GM19452 (cell line): ENCODE data around the gene COL1A1.

Source experiments
- ATAC-seq: cut with Tn5 transposase; IDR thresholded peaks from one replicate; pipeline ENCODE4 v1.9.1; 2021; ENCODE audit not compliant: unreplicated experiment

COL1A1 gene

DNA sequence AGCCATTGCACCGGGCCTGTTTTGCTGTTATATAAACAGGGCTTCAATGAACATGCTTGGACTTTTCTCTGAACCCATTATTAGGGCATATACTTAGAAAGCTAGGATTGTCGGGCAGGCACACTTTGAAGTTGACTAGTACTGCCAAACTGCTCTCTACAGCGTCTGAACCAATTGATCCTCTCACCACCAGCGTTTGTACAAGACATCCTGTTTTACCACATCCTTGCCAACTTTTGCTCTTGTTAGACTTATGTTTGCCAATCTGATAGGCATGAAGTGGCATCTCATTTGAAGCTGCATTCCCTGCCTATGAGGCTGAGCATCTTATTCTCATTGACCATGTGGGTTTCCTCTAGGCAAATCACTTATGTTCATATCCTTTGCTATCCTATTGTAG, 43.5 kb downstream of the COL1A1 start:
- no peak for ATAC-seq

DNA sequence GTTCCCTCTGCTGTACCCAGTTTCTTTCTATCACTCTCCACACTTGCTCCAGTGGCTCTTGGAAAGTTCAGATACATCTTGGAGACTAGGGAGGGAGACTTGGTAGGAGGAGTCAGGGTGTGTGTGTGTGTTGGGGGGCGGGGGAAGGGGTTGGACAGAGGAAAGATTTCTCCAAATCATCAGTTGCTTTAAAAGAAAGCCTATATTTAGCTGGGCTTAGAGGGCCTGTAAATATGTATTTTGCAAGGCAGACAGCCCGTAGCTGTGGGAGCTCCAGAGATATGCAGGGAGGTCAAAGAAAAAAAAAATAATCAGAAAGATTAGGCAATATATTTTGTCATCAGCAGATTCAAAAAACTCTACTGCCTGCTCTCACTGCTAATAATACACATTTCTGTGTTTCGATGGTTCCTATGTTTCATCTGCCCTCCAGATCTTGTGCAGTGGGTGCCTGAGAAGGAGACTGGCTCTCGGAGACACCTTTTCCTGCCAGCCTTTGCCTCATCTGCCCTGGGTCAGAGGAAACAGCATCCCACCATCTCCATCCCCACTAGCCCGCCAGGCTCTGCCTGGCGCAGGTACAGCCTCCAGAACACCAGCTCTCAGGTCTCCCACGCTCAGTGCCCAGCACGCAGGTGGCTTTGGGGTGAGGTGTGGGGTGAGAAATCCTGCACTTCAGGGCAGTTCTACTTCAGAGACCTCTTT, 46.2 kb downstream of the COL1A1 start:
- no peak for ATAC-seq

DNA sequence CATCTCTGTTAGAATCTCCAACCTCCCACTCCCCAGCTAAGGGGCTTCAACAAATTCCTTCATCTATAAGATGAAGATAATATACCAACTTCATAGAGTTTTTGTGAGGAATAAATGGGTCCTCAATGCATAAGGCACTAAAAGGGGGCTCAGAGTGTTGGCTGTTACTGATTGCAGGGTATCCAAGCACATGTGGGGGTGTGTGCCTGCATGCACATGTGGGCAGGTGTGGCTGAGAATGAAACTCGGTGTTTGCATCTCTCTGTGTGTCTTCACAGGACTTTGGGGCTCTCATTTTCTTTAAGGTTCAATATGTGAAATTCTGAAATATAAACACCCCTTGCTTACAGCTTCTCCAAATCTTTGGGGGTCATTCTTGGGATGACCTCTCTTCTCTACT, 46.8 kb downstream of the COL1A1 start:
- ATAC-seq: no peak

DNA sequence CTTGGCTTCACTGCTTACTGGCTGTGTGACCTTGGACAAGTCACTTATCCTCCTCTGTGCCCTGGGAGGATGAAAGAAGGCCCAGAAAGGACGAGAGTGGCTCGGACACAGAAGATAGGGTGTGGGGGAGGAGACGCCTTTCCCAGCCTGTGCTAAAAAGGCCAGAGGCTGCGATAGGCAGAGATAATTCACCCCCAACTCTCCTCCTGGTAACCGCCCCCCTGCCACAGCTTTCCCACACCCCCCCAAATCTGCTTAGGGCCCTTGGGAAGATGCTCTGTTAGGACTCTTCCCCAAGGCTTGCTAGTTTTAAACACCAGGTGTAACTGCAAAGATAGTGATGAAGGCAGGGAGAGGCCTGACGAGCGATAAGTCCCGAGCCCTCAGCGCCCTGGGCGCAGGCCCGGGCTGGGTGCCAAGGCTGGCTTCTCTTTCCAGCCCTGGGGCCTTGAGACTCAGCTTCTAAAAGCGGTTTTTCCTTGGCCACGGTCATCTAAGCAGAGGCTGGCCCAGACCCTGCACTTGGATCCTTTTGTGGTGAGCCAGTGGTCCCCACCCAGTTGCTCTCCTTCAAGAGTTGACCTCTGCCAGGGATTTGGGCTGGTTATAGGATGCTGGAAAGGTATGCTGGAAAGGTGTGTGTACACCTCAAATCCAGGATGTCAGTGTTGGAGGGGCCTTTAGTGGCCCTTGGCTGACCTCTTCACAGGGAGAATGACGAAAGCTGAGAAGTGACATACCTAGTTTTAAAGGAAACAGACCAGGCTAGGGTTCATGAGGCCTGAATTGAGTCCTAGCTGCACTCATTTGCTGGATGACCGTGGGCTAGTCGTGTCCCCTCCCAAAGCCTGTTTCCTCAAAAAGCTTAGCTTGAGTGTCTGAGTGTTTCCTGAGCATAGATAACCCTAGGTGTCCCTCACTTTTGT, 47.5 kb downstream of the COL1A1 start:
- no peak for ATAC-seq

DNA sequence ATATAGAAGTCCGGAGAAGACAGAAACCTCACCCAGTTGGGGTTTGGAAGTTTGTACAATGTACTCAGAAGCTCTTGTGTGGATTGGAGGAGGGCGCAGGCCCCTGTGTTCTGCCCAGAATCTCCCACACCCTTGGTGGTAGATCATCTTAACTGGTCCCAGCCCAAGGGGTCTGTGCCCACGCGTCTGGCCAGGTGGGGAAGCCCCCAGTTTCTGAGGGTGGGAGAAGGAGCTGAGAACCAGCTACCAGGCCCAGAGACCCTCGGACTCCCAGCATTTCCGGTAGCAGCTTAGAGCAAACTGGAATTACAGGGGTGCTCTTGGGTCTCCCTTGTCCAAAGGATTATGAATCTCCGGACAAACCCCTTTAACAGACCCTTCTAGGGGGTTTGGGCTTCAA, 48.7 kb downstream of the COL1A1 start:
- ATAC-seq: no peak

DNA sequence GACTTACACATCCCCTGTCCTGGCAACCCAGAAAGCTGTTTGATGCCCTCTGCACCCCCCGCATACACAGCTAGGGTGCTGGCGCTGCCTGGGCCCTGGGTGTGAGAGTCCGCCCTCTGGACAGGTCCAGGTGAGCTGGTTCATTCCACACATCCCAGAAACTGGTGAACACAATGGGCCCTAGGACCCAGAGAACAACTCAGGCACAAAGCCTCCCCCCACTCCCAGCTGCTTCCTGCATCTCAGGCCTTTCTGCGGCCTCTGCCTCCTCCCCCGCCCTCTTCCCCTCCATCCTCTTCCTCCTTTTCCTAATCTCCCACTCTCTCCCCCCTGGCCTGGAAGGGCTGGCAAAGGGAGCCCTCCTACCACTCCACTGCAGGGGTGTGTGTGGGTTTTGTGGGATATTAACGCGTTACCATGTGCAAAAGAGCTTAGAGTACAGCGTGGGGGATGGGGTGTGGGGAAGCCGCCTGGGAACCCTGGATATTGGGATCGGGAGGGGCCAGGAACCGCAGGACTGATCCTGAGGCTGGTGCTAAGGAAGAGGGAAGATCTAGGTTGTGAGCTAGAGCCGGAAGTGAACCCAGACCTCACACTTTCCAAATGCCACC, 49.4 kb downstream of the COL1A1 start:
- no peak for ATAC-seq

DNA sequence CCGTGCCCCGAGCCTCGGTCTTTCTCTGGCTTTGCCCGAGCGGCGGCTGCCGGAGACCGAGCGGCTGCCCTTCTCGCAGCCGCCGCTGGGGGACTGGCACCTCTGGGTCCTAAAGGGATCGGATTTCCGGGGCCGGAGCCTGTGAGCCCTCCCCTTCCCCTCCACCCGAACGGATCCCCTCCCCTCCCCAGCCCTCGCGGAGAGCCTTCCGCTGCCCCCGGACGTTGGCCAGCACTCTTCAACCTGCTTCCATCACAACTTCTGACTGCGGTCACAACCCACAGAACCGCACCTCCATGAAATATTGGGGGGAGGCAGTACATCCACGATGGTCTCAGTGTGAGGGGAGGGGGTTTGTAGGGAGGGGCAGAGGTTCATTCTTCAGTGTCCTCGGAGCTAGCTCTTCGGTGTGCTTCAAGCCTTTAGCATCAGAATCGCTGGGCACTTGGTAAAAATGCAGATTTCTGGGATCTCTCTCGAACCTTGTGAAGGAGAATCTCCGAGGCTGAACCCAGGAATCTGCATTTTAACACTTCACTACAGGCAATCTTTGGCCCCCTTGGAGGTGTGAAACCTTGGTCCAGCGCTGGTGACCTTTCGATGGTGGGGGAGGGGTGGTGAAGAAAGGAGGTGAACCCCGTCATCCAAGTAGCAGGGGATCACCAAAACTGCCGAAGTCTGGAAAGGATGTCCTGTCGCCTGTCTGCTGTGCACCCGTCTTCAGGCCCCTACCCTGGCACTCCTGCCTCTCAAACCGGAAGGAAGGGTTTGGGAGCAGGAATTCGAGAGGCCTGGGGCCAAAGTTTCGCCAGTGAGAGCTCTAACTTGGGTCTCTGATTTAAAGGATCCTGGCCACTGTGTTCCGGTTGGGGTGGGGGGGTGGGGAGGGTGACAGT, 50.1 kb downstream of the COL1A1 start:
- peak; percentile 35 for ATAC-seq

DNA sequence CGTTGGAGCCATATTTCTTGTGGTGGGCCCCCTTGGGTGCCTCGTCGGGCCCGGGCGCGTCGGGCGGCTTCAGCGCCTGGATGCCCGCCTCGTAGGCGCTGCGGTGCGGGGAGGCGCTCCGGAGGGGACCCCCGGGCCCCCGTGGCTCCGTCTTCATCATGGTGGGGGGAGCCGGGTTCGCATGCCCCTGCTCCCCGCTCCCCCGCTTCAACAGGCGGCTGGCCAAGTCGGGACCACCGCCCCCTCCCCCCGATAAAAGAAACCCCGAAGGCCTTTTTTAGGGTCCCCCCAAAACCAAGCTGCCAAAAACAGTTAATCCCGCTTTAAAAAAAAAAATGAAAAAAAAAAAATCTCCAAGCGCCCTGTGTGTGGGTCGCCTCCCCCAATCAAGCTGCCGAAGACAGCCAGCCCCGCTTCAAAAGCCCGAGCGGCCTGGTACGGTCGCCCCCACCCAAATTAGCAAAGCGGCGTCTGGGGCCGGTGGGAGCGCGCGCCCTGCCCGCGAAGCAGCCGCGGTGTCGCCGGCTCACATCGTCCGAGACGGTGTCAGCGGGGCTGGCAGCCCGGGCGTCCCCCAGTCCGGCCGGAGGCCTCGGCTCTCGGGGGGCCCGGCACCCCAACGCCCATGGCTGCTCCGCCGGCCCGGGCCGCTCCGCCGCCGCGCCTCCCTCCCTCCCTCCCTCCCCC, 50.9 kb downstream of the COL1A1 start, which contains the start of gene PPP1R9B:
PPP1R9B (minus strand) TSS at position 324 of the 687 bp plus-strand sequence; CDS start at position 160, 164 bp downstream.
- no peak for ATAC-seq

DNA sequence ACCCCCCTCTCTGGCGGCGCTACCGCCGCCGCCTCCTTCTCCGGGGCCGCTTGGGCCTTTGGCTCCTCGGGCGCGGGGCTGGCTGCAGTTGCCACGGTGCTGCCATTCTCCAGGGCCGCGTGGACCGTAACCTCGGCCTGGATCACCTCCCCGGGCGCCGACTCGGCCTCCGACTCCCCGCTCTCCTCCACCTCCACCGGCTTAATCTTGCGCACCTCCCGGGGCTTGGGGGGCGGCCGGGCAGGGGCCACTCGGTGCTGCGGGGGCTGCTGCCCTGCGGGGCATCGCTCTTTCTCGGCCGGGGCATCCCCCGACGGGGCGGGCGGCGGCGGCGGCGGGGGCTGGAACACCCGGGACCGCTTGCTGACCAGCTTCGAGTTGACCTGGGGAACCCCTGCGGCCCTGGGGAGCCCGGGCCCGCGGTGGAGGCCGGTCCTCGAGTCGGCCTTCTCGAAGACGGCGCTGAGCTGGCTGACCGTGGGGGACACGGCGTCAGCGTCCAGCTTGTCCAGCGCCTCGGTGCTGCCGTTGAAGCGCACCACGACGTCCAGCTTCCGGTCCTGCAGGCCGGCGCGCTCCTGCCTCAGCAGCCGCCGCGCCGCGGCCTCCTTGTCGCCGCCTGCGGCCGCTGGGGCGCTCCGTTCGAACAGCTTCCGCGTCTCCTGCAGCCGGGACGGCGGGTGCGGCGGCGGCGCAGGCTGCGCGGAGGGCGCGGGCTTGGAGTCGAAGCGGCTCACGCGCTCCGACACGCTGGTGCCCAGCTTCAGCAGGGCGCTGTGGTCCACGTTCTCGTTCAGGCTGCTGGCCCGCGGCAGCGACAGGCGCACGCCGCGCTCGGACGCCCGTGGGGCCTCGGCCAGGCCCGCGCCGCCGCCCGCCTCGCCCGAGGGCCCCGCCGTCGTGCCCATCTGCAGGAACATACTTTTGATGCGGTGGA, 51.7 kb downstream of the COL1A1 start:
- no peak for ATAC-seq

DNA sequence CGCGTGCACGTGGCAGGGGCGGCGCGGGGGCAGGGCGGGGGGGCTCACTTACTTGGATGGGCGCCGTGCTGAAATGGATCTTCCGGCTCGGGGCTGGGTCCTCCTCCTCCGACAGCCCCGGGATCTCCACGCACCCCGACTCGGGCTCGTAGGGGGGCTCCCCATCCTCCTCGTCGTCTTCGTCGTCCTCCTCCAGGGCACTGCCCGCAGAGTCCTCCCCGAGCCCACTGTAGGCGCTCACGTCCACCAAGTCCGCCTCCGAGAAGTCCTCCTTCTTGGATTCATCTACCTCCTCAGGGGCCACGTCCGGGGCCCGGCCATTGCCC, 52.4 kb downstream of the COL1A1 start:
- no peak for ATAC-seq

DNA sequence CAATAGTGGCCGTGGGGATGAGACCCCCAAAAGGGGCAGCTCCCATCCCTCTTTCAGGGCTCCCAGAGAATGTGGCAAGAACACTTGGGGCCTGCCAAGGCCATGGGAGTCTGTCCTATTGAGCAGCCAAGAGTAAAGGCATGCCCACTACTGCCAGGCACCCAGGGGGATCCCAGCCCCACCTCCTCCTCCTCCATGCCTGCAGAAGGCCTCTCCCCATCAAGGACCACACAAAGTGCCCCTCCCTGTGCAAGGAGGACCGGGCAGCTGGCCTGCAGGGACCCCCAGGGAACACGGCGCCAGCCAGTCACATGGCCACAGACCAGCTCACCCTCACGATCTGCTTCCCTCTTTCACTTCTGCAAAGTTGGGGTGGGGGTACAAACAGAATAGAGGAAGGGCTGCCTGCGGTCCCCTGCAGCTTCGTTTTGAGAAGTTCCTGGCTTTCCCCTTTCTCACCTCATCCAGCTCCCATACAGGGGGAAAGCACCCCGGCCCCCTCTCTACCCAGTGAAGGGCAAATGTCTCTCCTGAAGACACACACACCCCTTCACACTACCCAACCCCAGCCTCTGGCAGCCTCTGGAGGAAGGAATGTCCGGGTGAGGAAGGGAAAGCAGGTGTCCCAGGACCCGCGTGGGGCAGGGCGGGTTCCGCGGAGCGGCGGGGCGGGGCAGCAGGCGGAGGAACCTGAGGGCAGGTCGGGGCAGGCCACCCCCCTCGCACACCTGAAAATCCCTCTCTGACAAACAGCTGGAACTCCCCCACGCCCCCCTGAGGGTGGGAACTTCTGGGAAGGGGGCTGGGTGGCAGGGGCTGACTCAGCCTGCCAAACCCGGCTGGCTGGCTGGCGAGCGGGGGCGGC, 53.0 kb downstream of the COL1A1 start:
- ATAC-seq: peak; percentile 37

DNA sequence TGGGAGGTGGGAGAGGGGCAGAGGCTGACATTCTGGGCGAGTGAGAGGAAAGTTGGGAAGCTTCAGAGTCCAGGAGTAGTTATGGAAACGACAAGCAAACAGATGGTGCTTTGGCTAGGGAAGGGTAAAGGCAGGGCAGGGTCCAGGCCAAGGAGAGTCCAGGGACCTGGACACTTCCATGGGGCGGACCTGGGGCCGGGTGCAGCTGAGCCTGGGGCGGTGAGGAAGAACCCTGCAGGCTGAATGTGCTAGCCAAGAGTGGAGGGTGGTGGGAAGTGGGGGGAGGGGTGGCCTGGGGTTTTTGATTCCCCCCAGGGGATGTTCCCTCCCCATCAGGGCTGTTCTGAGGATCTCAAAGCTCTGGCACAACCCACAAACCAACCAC, 53.6 kb downstream of the COL1A1 start:
- no peak for ATAC-seq

DNA sequence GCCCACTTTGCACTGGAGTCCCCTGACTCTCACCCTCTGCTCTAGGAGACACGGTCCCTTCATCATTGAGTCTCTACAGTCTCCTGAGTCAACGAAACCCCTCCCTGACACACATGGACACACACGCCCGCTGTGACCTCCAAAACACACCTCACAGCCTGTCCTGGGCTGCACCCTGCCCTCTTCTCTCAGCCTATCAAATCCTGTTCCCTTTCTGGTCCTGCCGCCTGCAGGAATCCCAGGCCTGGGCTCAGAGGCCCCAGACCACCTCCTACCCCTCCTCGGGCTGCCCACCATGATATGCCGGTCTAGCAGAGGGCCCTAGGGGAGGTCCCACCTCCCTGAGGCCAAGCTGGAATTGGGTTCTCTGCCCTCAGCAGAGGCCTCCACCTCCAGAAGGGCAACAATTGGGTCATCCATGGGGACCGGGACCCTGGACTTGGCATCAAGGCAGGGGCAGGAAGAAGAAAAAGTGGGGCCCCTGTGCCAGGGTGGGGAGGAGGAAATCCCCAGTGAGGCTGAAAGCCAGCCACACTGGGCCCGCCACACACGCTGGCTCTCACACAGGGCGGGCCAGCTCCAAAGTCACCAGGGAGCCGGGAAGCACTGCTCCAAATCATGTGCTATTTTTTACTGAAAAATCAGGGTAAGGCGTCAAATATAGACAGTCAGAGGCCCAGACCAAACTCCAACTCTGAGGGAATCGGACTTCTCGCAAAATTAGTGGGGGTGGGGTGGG, 54.3 kb downstream of the COL1A1 start:
- ATAC-seq: no peak

DNA sequence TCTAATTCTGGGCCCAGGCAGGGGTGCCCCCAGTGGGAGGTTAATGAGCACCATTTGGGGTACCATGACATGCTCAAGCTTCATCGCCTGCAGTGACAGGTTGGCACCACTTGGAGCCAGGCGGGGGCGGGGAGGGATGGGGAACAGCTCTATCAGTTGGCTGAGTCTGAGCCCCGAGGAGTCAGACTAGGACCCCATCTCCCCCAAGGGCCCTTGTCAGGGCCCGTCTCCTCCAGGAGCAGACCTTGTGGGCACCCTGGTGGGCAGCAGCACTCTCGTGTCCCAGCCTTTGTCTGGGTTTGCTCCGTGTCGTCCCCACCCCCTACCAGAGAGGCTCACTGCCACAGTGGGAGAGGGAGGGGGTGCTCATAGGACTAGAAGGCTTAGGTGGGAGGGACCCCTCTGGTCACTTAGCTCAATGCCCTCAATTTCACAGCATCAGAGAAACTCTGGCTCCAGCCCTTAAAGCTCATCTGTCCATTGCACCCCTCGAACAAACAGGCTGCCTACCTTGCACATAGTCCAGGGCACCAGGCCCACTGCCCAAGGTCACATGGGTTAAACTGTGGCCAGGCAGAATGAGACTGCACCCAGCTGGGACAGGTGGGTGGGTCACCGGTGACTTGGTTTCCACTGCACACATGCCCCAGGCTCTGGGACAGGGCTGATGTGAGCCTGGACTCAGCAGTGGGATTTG, 55.1 kb downstream of the COL1A1 start:
- ATAC-seq: no peak

DNA sequence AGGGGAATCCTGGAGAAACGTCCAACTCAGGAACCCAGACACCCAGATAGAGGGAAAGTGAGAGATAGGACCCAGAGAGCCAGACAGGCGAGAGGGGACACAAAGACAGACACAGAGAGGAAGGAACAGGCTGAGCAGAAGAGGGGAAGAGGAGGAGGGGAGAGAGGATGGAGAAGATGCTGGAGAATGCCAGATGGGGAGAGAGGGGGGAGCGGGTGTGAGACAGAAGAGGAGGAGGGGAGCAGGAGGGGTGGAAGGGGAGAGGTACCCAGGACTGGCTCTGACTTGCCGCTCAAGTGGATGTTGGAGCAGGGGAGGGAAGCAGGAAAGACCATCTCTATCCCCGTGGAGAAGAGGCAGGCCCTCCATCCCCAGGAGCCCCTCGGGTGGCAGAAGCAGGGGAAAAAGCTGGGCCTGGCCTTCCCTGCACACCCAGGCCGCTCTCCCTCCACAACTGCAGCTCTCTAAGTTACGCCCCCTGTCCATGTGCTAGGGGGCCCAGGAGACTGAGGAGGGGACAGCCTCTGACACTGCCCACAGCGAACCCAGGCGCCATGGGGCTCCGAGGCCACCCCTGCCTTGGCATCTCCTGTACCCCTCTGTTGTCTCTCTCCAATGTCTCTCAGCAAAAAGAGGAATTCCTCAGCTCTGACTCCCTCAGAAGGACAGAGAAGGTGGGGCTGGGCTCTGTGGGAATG, 55.8 kb downstream of the COL1A1 start:
- no peak for ATAC-seq

DNA sequence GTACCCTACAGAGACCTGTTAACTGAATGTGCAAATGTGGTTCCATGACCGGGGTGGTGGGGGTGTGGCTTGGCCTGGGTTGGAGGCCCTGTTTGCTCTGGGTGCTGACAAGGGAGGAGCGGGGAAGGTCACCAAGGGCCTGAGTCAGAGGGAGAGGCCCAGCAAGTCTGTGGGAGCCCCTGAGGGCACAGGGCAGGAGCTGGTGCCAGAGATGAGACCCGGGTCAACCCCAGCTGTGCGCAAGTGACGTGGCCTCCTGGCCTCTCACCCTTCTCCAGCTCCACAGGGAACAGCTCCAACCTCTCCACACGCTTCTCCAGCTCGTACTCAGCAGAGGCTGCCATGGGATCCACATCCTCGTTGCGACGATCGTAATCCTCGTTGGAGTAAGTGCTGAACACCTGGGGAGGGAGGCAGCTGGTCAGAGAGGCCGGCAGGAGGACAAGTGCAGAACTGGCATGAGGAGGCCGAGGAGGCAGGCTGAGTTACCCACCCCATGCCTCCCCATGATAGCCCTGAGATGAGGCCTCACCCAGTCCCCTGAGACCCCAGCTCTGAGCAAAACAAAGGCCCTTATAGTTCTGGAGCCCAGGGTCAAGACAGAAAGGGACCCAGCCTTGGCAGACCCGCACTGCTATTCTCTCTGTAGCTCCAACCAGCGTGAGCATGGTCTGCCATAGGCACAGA, 56.4 kb downstream of the COL1A1 start:
- no peak for ATAC-seq
